ENCODE results near the gene PLCL1.

The PLCL1 gene

DNA sequence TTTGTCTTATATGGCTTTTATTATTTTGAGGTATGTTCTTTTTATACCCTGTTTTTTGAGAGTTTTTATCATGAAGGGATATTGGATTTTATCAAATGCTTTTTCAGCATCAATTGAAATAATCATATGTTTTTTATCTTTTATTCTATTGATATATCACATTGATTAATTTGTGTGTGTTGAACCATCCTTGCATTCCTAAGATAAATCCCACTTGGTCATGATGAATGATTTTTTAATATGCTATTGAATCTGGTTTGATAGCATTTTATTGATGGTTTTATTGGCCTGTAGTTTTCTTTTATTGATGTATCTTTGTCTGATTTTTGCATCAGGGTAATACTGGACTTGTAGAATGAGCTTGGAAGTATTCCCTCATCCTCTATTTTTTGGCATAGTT, 160.3 kb downstream of the PLCL1 start:
- no peak for DNase-seq

DNA sequence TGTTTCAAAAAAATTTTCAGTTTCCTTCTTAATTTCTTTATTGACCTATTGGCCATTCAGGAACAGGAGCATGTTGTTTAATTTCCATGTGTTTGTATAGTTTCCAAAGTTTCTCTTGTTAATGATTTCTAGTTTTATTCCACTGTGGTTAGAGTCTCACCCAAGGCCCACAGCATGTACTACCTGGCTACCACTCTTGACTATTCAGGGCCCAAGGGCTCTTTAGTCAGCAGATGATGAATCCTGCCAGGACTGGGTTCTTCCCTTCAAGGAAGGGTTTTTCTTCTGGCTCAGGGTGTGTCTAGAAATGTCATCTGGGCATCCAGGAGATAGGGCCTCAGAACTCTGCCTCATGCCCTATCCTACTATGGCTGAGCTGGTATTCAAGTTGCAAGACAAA, 161.4 kb downstream of the PLCL1 start:
- no peak for DNase-seq

DNA sequence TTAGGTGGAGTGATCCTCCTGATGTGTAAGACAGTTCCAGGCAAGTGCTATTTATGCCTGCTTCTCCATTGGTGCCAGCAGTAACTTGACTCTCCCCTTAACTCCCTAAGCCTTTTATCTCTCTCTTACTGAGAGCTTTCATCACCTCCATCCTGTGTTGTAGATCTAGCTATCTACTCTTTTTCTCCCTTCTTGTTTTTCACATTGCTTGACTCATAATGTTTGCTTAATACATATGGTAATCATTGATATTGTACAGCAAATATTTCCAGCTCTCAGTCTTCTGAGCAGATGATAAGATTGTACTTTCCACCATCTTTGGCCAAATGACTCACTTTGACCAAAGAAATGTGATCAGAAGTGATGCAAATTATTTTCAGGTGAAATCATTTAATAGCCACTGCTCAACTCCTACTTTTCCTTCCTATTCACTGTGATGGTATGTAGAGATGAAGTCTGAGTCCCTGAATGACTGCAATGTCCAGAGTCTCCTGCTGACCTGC, 165.0 kb downstream of the PLCL1 start:
- DNase-seq: no peak

GRCh38 chr2:197972061-197972460, 167.7 kb downstream of the PLCL1 start:
- DNase-seq: no peak

DNA sequence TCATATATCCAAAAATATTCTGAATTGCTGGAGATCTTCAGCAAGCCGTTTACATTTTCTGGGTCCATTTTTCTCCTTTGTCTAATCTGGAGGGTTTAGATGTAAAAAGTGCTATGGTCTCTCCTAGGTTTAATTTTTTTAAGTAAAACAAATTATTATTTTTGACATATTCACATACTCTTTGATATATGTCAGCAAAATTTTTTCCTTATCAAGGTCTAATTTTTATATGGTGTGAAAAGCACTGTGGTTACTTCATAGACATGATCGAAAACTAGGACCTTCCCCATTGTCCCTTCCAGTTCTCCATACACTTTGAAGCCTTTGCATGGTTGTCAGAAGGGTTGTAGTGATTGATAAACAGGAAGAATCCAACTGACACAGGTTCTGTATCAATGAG, 168.2 kb downstream of the PLCL1 start:
- DNase-seq: no peak

- no peak for DNase-seq
These were observed 169.4 kb downstream of the PLCL1 start for GRCh38 chr2:197973772-197974171.

GRCh38 chr2:197975931-197976519, 171.6 kb downstream of the PLCL1 start:
- no peak for DNase-seq

GRCh38 chr2:197978971-197979370, 174.6 kb downstream of the PLCL1 start:
- no peak for DNase-seq

GRCh38 chr2:197982565-197982964, 178.2 kb downstream of the PLCL1 start:
- no peak for DNase-seq

GRCh38 chr2:197985029-197985638, 180.7 kb downstream of the PLCL1 start:
- DNase-seq: no peak

GRCh38 chr2:197986977-197987376, 182.6 kb downstream of the PLCL1 start:
- DNase-seq: no peak

- DNase-seq: no peak
These were observed 186.0 kb downstream of the PLCL1 start for GRCh38 chr2:197990356-197990755.

- no peak for DNase-seq
These were observed 188.2 kb downstream of the PLCL1 start for GRCh38 chr2:197992482-197993133.

GRCh38 chr2:197993363-197993762, 189.0 kb downstream of the PLCL1 start:
- no peak for DNase-seq

DNA sequence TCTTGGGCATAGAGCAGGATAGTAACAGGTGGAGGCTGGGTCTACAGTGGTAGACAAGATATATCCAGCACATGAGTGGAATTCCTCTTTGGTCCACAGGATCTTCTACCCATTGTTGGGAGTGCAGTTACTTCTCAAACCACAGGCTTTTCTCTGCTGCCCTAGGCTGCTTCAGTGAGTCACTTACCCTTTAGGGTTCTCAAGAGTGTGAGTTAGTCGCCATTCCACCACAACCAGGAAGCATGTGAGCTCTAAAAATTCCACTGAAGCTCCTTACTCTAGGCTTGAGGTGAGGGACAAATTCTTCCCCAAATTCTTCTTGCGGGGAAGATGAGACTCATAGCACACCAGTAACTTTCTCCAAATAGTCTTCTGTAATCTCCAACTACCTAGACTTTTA, 189.4 kb downstream of the PLCL1 start:
- no peak for DNase-seq

GRCh38 chr2:197994751-197995150, 190.4 kb downstream of the PLCL1 start:
- no peak for DNase-seq

- DNase-seq: no peak
These were observed 192.2 kb downstream of the PLCL1 start for GRCh38 chr2:197996583-197996982.

GRCh38 chr2:197997083-197997541, 192.7 kb downstream of the PLCL1 start:
- no peak for DNase-seq

- no peak for DNase-seq
These were observed 194.3 kb downstream of the PLCL1 start for GRCh38 chr2:197998702-197999101.

DNA sequence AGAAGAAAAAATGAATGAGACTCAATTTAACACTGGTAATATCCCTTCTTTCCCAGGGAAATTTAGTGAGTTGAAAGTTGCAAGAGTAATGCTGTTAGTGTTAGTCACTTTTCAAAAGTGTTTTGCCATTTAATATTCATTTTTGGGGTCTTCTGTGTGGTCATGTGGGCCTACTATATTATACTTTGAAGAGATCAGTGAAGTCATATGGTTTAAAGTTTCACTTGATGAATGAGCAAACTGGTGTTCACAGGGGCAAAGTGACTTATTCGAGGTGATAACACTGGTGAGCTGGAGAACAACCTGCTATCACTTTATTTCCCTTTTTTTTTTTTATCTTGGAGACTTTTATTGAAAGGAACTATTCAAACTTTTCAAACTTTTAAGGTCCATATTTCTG, 196.0 kb downstream of the PLCL1 start:
- DNase-seq: no peak

DNA sequence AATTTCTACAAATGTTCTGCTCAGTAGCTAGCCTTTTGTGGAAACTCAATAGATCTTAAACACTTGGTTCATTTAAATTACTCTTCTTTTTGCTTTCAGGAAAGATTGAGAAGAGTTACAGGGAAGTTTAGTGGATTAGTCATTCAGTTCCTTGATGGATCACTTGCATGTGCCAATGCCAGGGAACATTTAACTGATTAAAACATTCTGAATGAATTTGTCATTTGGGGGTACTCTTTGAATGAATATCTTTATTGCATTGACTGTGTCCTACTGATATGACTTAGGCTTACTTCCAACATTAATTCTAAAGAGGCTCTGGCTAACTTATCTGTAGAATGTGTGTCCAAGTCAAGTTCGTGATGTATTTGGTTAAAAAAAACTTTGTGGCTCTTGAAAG, 199.8 kb downstream of the PLCL1 start:
- no peak for DNase-seq

DNA sequence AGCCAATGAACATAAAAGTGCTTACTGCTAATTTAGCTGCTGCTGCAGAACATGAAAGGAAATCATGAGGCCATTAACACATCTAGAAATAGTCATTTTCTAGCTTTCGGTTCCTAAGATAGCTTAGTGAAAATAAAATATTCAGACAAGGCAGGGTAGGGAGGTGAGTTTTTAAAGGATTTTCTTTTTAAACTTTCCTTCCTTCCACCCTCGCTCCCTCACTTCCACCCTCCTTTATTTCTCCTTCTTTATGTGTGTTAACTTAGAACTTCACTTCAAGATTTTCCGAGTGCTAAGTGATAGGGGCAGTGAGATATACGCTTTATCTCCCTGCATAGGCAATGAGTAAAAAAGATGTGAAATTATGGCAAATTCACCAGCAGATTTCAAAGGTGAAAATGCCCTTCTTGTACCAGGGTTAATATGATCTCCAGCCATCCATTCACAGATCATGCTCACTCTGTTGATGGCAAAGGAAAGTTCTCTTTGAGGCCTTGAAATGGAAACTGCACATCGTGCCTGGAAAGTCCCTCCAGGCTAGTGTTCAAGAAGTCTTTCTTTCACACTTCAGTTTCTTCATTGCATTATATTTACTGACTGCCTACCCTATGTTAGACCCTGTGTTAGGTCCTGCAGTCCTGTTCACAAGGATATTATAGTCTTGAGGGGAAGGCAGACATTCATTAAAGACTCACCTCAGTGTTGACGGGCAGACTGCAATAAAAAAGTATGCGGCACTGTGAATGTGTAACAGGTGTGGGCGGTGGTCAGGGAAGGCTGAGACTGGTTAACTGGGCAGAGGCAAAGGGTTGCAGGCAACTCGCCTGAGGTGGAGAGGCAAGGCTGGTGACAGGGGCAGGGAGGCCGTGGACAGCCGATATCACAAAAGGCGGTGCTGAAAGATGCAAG, 200.8 kb downstream of the PLCL1 start:
- DNase-seq: no peak

- DNase-seq: no peak
These were observed 202.3 kb downstream of the PLCL1 start for GRCh38 chr2:198006733-198007132.
